ENCODE results near the gene FOXP1. TPM values are rescaled to one million over a fixed set of nuclear protein-coding genes. Genes with fewer than 3 reads are reported as not detected.

The FOXP1 gene
- total RNA-seq, 1 donor: 123 TPM

- no peak for DNase-seq (ENCODE audit: low read depth in 2 of 3, low spot score in 2 of 3)
Observed at GRCh38 chr3:71587958-71588357, 4.4 kb upstream of the FOXP1 start.

- DNase-seq (ENCODE audit: low read depth in 2 of 3, low spot score in 2 of 3): no peak
Observed at GRCh38 chr3:71586810-71587242, 3.3 kb upstream of the FOXP1 start.

- peak in 2 of 3 donors; percentile 53 to 81 for DNase-seq (ENCODE audit: low read depth in 2 of 3, low spot score in 2 of 3)
Observed at GRCh38 chr3:71585887-71586809, 2.6 kb upstream of the FOXP1 start.

GRCh38 chr3:71585131-71585530 lies 1.6 kb upstream of the FOXP1 start:
- DNase-seq (ENCODE audit: low read depth in 2 of 3, low spot score in 2 of 3): peak in 2 of 3 donors; percentile 31 to 52

- peak in 2 of 3 donors; percentile 45 to 69 for DNase-seq (ENCODE audit: low read depth in 2 of 3, low spot score in 2 of 3)
Observed at GRCh38 chr3:71584394-71585011, 975 bp upstream of the FOXP1 start.

GRCh38 chr3:71582612-71583565 lies 639 bp downstream of the FOXP1 start:
- DNase-seq (ENCODE audit: low read depth in 2 of 3, low spot score in 2 of 3): peak in 2 of 3 donors; percentile 75 to 86

- DNase-seq (ENCODE audit: low read depth in 2 of 3, low spot score in 2 of 3): peak in 2 of 3 donors; percentile 89 to 94
Observed at GRCh38 chr3:71582036-71582611, 1.4 kb downstream of the FOXP1 start.

- DNase-seq (ENCODE audit: low read depth in 2 of 3, low spot score in 2 of 3): peak in 2 of 3 donors; percentile 30 to 51
Observed at GRCh38 chr3:71581457-71582035, 2.0 kb downstream of the FOXP1 start.

- DNase-seq (ENCODE audit: low read depth in 2 of 3, low spot score in 2 of 3): no peak
Observed at GRCh38 chr3:71580636-71581456, 2.7 kb downstream of the FOXP1 start.

- peak in 2 of 3 donors; percentile 75 to 86 for DNase-seq (ENCODE audit: low read depth in 2 of 3, low spot score in 2 of 3)
Observed at GRCh38 chr3:71579935-71580406, 3.6 kb downstream of the FOXP1 start.

- no peak for DNase-seq (ENCODE audit: low read depth in 2 of 3, low spot score in 2 of 3)
Observed at GRCh38 chr3:71579326-71579934, 4.1 kb downstream of the FOXP1 start.

GRCh38 chr3:71578054-71578751 lies 5.3 kb downstream of the FOXP1 start:
- DNase-seq (ENCODE audit: low read depth in 2 of 3, low spot score in 2 of 3): peak in 1 of 3 donors; percentile 20

GRCh38 chr3:71577011-71577410 lies 6.5 kb downstream of the FOXP1 start:
- peak in 2 of 3 donors; percentile 28 to 37 for DNase-seq (ENCODE audit: low read depth in 2 of 3, low spot score in 2 of 3)

- DNase-seq (ENCODE audit: low read depth in 2 of 3, low spot score in 2 of 3): no peak
Observed at GRCh38 chr3:71575433-71575832, 8.1 kb downstream of the FOXP1 start.

- DNase-seq (ENCODE audit: low read depth in 2 of 3, low spot score in 2 of 3): no peak
Observed at GRCh38 chr3:71573181-71573580, 10.3 kb downstream of the FOXP1 start.

GRCh38 chr3:71570546-71570945 lies 13.0 kb downstream of the FOXP1 start:
- DNase-seq (ENCODE audit: low read depth in 2 of 3, low spot score in 2 of 3): no peak

- no peak for DNase-seq (ENCODE audit: low read depth in 2 of 3, low spot score in 2 of 3)
Observed at GRCh38 chr3:71568207-71568606, 15.3 kb downstream of the FOXP1 start.

GRCh38 chr3:71566776-71567175 lies 16.8 kb downstream of the FOXP1 start:
- no peak for DNase-seq (ENCODE audit: low read depth in 2 of 3, low spot score in 2 of 3)

Measured in hematopoietic multipotent progenitor cell (in vitro differentiated cells).